Tibial artery (tissue), 4 donors: ENCODE data around the gene DNAI1.

Experiments used
- DNase-seq, 2 donors: peaks; one replicate each; pipeline ENCODE4 v3.0.0-alpha.2; 2019
- H3K27ac ChIP-seq, 2 donors: fragments of 200-600 bp; sonication (generic) in 1 of 2; 1 replicate in 1 of 2; 2 replicates in 1 of 2; pipeline ENCODE4 v1.5.1; 2018 to 2019; ENCODE audit warnings: mild to moderate bottlenecking in 1 of 2
- H3K27me3 ChIP-seq, 2 donors: fragments of 200-600 bp; sonication (generic) in 1 of 2; one replicate each; pipeline versions ENCODE4 v1.5.1 to v1.6.0; 2016 to 2019
- H3K36me3 ChIP-seq, 3 donors: fragments of 200-600 bp; sonication (generic) in 2 of 3; one replicate each; pipeline ENCODE4 v1.5.1; 2016 to 2019; ENCODE audit warnings: mild to moderate bottlenecking in 2 of 3
- H3K4me1 ChIP-seq, 4 donors: fragments of 200-600 bp; sonication (generic) in 2 of 4; 1 replicate in 3 of 4; 2 replicates in 1 of 4; pipeline ENCODE4 v1.5.1; 2016 to 2019
- H3K4me3 ChIP-seq, 2 donors: fragments of 200-600 bp; sonication (generic) in 1 of 2; 1 replicate in 1 of 2; 2 replicates in 1 of 2; pipeline ENCODE4 v1.5.1; 2018 to 2019; ENCODE audit warnings: mild to moderate bottlenecking in 2 of 2
- H3K9me3 ChIP-seq, 3 donors: fragments of 200-600 bp; sonication (generic) in 1 of 3; one replicate each; pipeline ENCODE4 v1.5.1; 2016 to 2019
- CTCF ChIP-seq, 2 experiments: fragments of 200-600 bp in 1 of 2; fragments of 450-650 bp in 1 of 2; IDR thresholded peaks; one replicate each; pipeline ENCODE4 v1.5.1; 2017 to 2019; ENCODE audit warnings: antibody characterized with exemption in 2 of 2, mild to moderate bottlenecking in 1 of 2, moderate library complexity in 1 of 2
- intact Hi-C: fragments of 100-400 bp; cut with DNase I; formaldehyde crosslinking; loops from one replicate; pipeline ENCODE4 v1.15.0; 2023; ENCODE audit warnings: low total_unique reads

The DNAI1 gene

GRCh38 chr9:34490360-34490759, 31.8 kb downstream of the DNAI1 start:
- H3K27ac ChIP-seq, result no peak overlapping the region
- H3K4me3 ChIP-seq, result no peak overlapping the region
- no peaks in the 10 kb centered on the region for H3K9me3 ChIP-seq
- H3K4me1 ChIP-seq, result no peaks in the 10 kb centered on the region
- peaks cover 0 to 16% of the 10 kb centered on the region in 2 donors for H3K27me3 ChIP-seq
- DNase-seq, result peak in 1 of 2 donors; percentile 33
- H3K36me3 ChIP-seq, result no peaks in the 10 kb centered on the region
- no peak for TF ChIP-seq CTCF (IDR thresholded peaks at IDR 0.05)
- intact Hi-C loops, result no loop called here

- Histone ChIP-seq H3K4me1 (no peaks in the 10 kb centered on the region), H3K9me3 (no peaks in the 10 kb centered on the region), H3K36me3 (no peaks in the 10 kb centered on the region), H3K4me3 (no peak overlapping the region), H3K27me3 (peaks cover 0 to 16% of the 10 kb centered on the region in 2 donors), H3K27ac (no peak overlapping the region)
- intact Hi-C loops, result no loop called here
- DNase-seq, result no peak
- no peak for TF ChIP-seq CTCF (IDR thresholded peaks at IDR 0.05)
Measured at GRCh38 chr9:34490760-34491159, 32.2 kb downstream of the DNAI1 start.

GRCh38 chr9:34491596-34491995, 33.0 kb downstream of the DNAI1 start:
- Histone ChIP-seq H3K27me3 (peaks cover 0 to 16% of the 10 kb centered on the region in 2 donors), H3K4me1 (no peaks in the 10 kb centered on the region), H3K4me3 (no peak overlapping the region), H3K9me3 (no peaks in the 10 kb centered on the region), H3K27ac (no peak overlapping the region), H3K36me3 (no peaks in the 10 kb centered on the region)
- no peak for TF ChIP-seq CTCF (IDR thresholded peaks at IDR 0.05)
- intact Hi-C loops, result no loop called here
- peak in 1 of 2 donors; percentile 31 for DNase-seq

- H3K27ac ChIP-seq, result no peak overlapping the region
- no peak for TF ChIP-seq CTCF (IDR thresholded peaks at IDR 0.05)
- H3K36me3 ChIP-seq, result no peaks in the 10 kb centered on the region
- H3K4me3 ChIP-seq, result no peak overlapping the region
- no peaks in the 10 kb centered on the region for H3K9me3 ChIP-seq
- intact Hi-C loops, result no loop called here
- no peaks in the 10 kb centered on the region for H3K4me1 ChIP-seq
- no peak for DNase-seq
- peaks cover 0 to 16% of the 10 kb centered on the region in 2 donors for H3K27me3 ChIP-seq
Measured at GRCh38 chr9:34492051-34492450, 33.4 kb downstream of the DNAI1 start.

GRCh38 chr9:34493972-34494535, 35.4 kb downstream of the DNAI1 start:
- Histone ChIP-seq H3K36me3 (no peaks in the 10 kb centered on the region), H3K9me3 (no peaks in the 10 kb centered on the region), H3K4me1 (no peaks in the 10 kb centered on the region), H3K4me3 (no peak overlapping the region), H3K27ac (no peak overlapping the region), H3K27me3 (peaks cover 0 to 16% of the 10 kb centered on the region in 2 donors)
- peak in 1 of 2 donors; percentile 41 for DNase-seq
- TF ChIP-seq CTCF (IDR thresholded peaks at IDR 0.05), result no peak
- intact Hi-C loops, result no loop called here
